Activated naive CD4-positive, alpha-beta T cell treated with anti-CD3 and anti-CD28 coated beads, Interleukin-2, amount 50 U/mL, for 24 hours (primary cell): ENCODE data around the gene HOXB4.

Experiments used
- H3K27ac Mint-ChIP-seq: one replicate; pipeline ENCODE4 v1.8.0; 2021; ENCODE audit warnings: mild to moderate bottlenecking, mixed read lengths
- H3K27me3 Mint-ChIP-seq: one replicate; pipeline ENCODE4 v1.8.0; 2021; ENCODE audit warnings: mixed read lengths
- H3K36me3 Mint-ChIP-seq: one replicate; pipeline ENCODE4 v1.8.0; 2021; ENCODE audit warnings: mixed read lengths
- H3K4me1 Mint-ChIP-seq: one replicate; pipeline ENCODE4 v1.8.0; 2021; ENCODE audit warnings: mixed read lengths
- H3K4me3 Mint-ChIP-seq: one replicate; pipeline ENCODE4 v1.8.0; 2021; ENCODE audit warnings: mild to moderate bottlenecking, mixed read lengths
- H3K9me3 Mint-ChIP-seq: one replicate; pipeline ENCODE4 v1.8.0; 2021; ENCODE audit warnings: mixed read lengths

The HOXB4 gene

GRCh38 chr17:48546924-48547807 is 31.0 kb downstream of the HOXB4 start:
- Mint-ChIP-seq H3K36me3 (peaks cover under 1% of the 10 kb centered on the region), H3K9me3 (no peaks in the 10 kb centered on the region), H3K27ac (peak overlapping the region; percentile 93), H3K4me3 (peak overlapping the region; percentile 79), H3K27me3 (peaks cover 1% of the 10 kb centered on the region), H3K4me1 (peaks cover 49% of the 10 kb centered on the region)

GRCh38 chr17:48546137-48546923 is 31.8 kb downstream of the HOXB4 start:
- Mint-ChIP-seq H3K9me3 (no peaks in the 10 kb centered on the region), H3K36me3 (peaks cover 1% of the 10 kb centered on the region), H3K27ac (peak overlapping the region; percentile 86), H3K4me1 (peaks cover 51% of the 10 kb centered on the region), H3K27me3 (peaks cover 1% of the 10 kb centered on the region), H3K4me3 (peak overlapping the region; percentile 79)

GRCh38 chr17:48545539-48545938 is 32.6 kb downstream of the HOXB4 start:
- Mint-ChIP-seq H3K27me3 (peaks cover 1% of the 10 kb centered on the region), H3K4me3 (peak overlapping the region; percentile 88), H3K27ac (peak overlapping the region; percentile 86), H3K36me3 (peaks cover 1% of the 10 kb centered on the region), H3K9me3 (no peaks in the 10 kb centered on the region), H3K4me1 (peaks cover 55% of the 10 kb centered on the region)

- Mint-ChIP-seq H3K4me1 (peaks cover 59% of the 10 kb centered on the region), H3K27ac (peak within 1 kb of the TSS; percentile 90), H3K4me3 (peak within 1 kb of the TSS; percentile 88), H3K9me3 (no peaks in the 10 kb centered on the region), H3K27me3 (peaks cover 1% of the 10 kb centered on the region), H3K36me3 (peaks cover 1% of the 10 kb centered on the region)
These were observed 33.2 kb downstream of the HOXB4 start, which contains the start of gene HOXB2 for GRCh38 chr17:48545022-48545375. HOXB2 (minus strand) TSS chr17:48545109; CDS start chr17:48544911, 198 bp downstream.

GRCh38 chr17:48544349-48545021 is 33.7 kb downstream of the HOXB4 start:
- H3K27me3 Mint-ChIP-seq = peaks cover 1% of the 10 kb centered on the region
- H3K4me1 Mint-ChIP-seq = peaks cover 63% of the 10 kb centered on the region
- H3K4me3 Mint-ChIP-seq = peak overlapping the region; percentile 88
- peak overlapping the region; percentile 90 for H3K27ac Mint-ChIP-seq
- peaks cover 1% of the 10 kb centered on the region for H3K36me3 Mint-ChIP-seq
- H3K9me3 Mint-ChIP-seq = no peaks in the 10 kb centered on the region

- Mint-ChIP-seq H3K4me1 (peaks cover 59% of the 10 kb centered on the region), H3K9me3 (no peaks in the 10 kb centered on the region), H3K4me3 (peak overlapping the region; percentile 88), H3K36me3 (peaks cover 1% of the 10 kb centered on the region), H3K27ac (peak overlapping the region; percentile 90), H3K27me3 (peaks cover 1% of the 10 kb centered on the region)
These were observed 34.2 kb downstream of the HOXB4 start for GRCh38 chr17:48543854-48544348.

GRCh38 chr17:48543107-48543853 is 34.9 kb downstream of the HOXB4 start:
- Mint-ChIP-seq H3K27me3 (peaks cover 1% of the 10 kb centered on the region), H3K27ac (peak overlapping the region; percentile 100), H3K36me3 (peaks cover 1% of the 10 kb centered on the region), H3K9me3 (no peaks in the 10 kb centered on the region), H3K4me1 (peaks cover 55% of the 10 kb centered on the region), H3K4me3 (peak overlapping the region; percentile 97)

GRCh38 chr17:48542698-48543106 is 35.4 kb downstream of the HOXB4 start:
- Mint-ChIP-seq H3K4me3 (peak overlapping the region; percentile 97), H3K27ac (peak overlapping the region; percentile 100), H3K4me1 (peaks cover 49% of the 10 kb centered on the region), H3K36me3 (peaks cover 1% of the 10 kb centered on the region), H3K9me3 (no peaks in the 10 kb centered on the region), H3K27me3 (peaks cover 1% of the 10 kb centered on the region)

- H3K27me3 Mint-ChIP-seq = peaks cover 1% of the 10 kb centered on the region
- no peaks in the 10 kb centered on the region for H3K9me3 Mint-ChIP-seq
- H3K27ac Mint-ChIP-seq = peak overlapping the region; percentile 100
- peak overlapping the region; percentile 97 for H3K4me3 Mint-ChIP-seq
- peaks cover 1% of the 10 kb centered on the region for H3K36me3 Mint-ChIP-seq
- H3K4me1 Mint-ChIP-seq = peaks cover 44% of the 10 kb centered on the region
These were observed 36.0 kb downstream of the HOXB4 start for GRCh38 chr17:48542114-48542656.

GRCh38 chr17:48541577-48542113 is 36.5 kb downstream of the HOXB4 start:
- Mint-ChIP-seq H3K4me1 (peaks cover 41% of the 10 kb centered on the region), H3K27me3 (peaks cover 1% of the 10 kb centered on the region)

GRCh38 chr17:48541036-48541576 is 37.0 kb downstream of the HOXB4 start:
- peaks cover 35% of the 10 kb centered on the region for H3K4me1 Mint-ChIP-seq
- H3K27ac Mint-ChIP-seq = peak overlapping the region; percentile 100

More at GRCh38 chr17:48541577-48542113, 36.5 kb downstream of the HOXB4 start:
- Mint-ChIP-seq H3K9me3 (no peaks in the 10 kb centered on the region), H3K4me3 (peak overlapping the region; percentile 97), H3K36me3 (peaks cover 1% of the 10 kb centered on the region), H3K27ac (peak overlapping the region; percentile 100)

GRCh38 chr17:48540213-48540612 is 37.9 kb downstream of the HOXB4 start:
- H3K27me3 Mint-ChIP-seq = peaks cover 1% of the 10 kb centered on the region

More at GRCh38 chr17:48541036-48541576, 37.0 kb downstream of the HOXB4 start:
- H3K27me3 Mint-ChIP-seq = peaks cover 1% of the 10 kb centered on the region
- H3K4me3 Mint-ChIP-seq = peak overlapping the region; percentile 97
- peaks cover 1% of the 10 kb centered on the region for H3K36me3 Mint-ChIP-seq
- H3K9me3 Mint-ChIP-seq = no peaks in the 10 kb centered on the region

GRCh38 chr17:48539177-48539576 is 39.0 kb downstream of the HOXB4 start:
- Mint-ChIP-seq H3K4me1 (peaks cover 19% of the 10 kb centered on the region), H3K27ac (no peak overlapping the region), H3K27me3 (peaks cover 1% of the 10 kb centered on the region), H3K9me3 (no peaks in the 10 kb centered on the region), H3K36me3 (peaks cover 1% of the 10 kb centered on the region), H3K4me3 (no peak overlapping the region)

More at GRCh38 chr17:48540213-48540612, 37.9 kb downstream of the HOXB4 start:
- Mint-ChIP-seq H3K4me3 (peak overlapping the region; percentile 73), H3K27ac (no peak overlapping the region), H3K9me3 (no peaks in the 10 kb centered on the region), H3K4me1 (peaks cover 26% of the 10 kb centered on the region), H3K36me3 (peaks cover 1% of the 10 kb centered on the region)

GRCh38 chr17:48537316-48537715 is 40.8 kb downstream of the HOXB4 start:
- Mint-ChIP-seq H3K4me1 (peaks cover 15% of the 10 kb centered on the region), H3K27ac (no peak overlapping the region), H3K9me3 (no peaks in the 10 kb centered on the region), H3K36me3 (peaks cover 1% of the 10 kb centered on the region), H3K4me3 (no peak overlapping the region), H3K27me3 (no peaks in the 10 kb centered on the region)
